PC-9 (cell line): ENCODE data around the gene TSPAN14. TPM values are rescaled to one million over a fixed set of nuclear protein-coding genes. Genes with fewer than 3 reads are reported as not detected.

Experiments
- BruUV-seq: library from RNA; stranded (reverse); fragments of 400-500 nt; replicated peaks from 2 replicates; lab custom pipeline; 2021; lab: Mats Ljungman, UMichigan
- CTCF ChIA-PET: fragments of 300-600 bp; sonication (Branson Sonifier 250); formaldehyde crosslinking; loops from one replicate; lab custom pipeline; 2022; ENCODE audit warnings: antibody characterized with exemption; lab: Charles Lee
- POLR2A ChIA-PET: fragments of 300-600 bp; sonication (Branson Sonifier 250); formaldehyde crosslinking; loops from one replicate; lab custom pipeline; 2022; ENCODE audit warnings: antibody characterized with exemption; ENCODE audit not compliant: unreplicated experiment; lab: Charles Lee
- DNase-seq, 2 experiments: peaks; one replicate each; pipeline versions ENCODE4 v3.0.0 to v3.0.0-alpha.2; 2015 to 2022; ENCODE audit warnings: mixed read lengths in 1 of 2
- H2AFZ ChIP-seq: fragments of 200-600 bp; sonication (generic); 2 replicates; pipeline ENCODE4 v1.8.1; 2017; ENCODE audit warnings: antibody characterized with exemption
- H3F3A ChIP-seq: fragments of 200-600 bp; sonication (generic); 2 replicates; pipeline ENCODE4 v1.8.1; 2017; ENCODE audit warnings: antibody characterized with exemption, mild to moderate bottlenecking, low read depth; ENCODE audit not compliant: insufficient read depth
- H3K27ac ChIP-seq: fragments of 200-600 bp; sonication (generic); 2 replicates; pipeline ENCODE4 v1.6.1; 2016; ENCODE audit warnings: mixed run types
- H3K27me3 ChIP-seq: fragments of 200-600 bp; sonication (generic); 2 replicates; pipeline ENCODE4 v1.6.1; 2016; ENCODE audit warnings: low read depth, mixed run types; ENCODE audit not compliant: insufficient read depth
- H3K36me3 ChIP-seq: fragments of 200-600 bp; sonication (generic); 2 replicates; pipeline ENCODE4 v1.6.1; 2016; ENCODE audit warnings: low read depth, mixed run types
- H3K4me1 ChIP-seq: fragments of 200-600 bp; sonication (generic); replicated peaks from 2 replicates; pipeline ENCODE4 v1.6.1; 2016; ENCODE audit warnings: mixed run types; ENCODE audit not compliant: insufficient read depth
- H3K4me2 ChIP-seq: fragments of 200-600 bp; sonication (generic); 2 replicates; pipeline ENCODE4 v1.6.1; 2017; ENCODE audit warnings: mixed run types
- H3K4me3 ChIP-seq: fragments of 200-600 bp; sonication (generic); 2 replicates; pipeline ENCODE4 v1.6.1; 2016; ENCODE audit warnings: mixed run types
- H3K79me2 ChIP-seq: fragments of 200-600 bp; sonication (generic); 2 replicates; pipeline ENCODE4 v1.6.1; 2017; ENCODE audit warnings: low read depth, mixed run types
- H3K9me2 ChIP-seq: fragments of 200-600 bp; sonication (generic); 2 replicates; pipeline ENCODE4 v1.8.1; 2017; ENCODE audit warnings: mild to moderate bottlenecking; ENCODE audit not compliant: insufficient read depth
- H3K9me3 ChIP-seq: fragments of 200-600 bp; sonication (generic); 2 replicates; pipeline ENCODE4 v1.8.1; 2016; ENCODE audit warnings: low read depth; ENCODE audit not compliant: insufficient read depth
- H4K20me1 ChIP-seq: fragments of 200-600 bp; sonication (generic); 2 replicates; pipeline ENCODE4 v1.8.1; 2017; ENCODE audit not compliant: insufficient read depth
- EZH2 ChIP-seq: fragments of 200-600 bp; sonication (generic); IDR thresholded peaks from 2 replicates; pipeline ENCODE4 v1.8.0; 2017; ENCODE audit warnings: antibody characterized with exemption, low read depth
- intact Hi-C: fragments of 100-400 bp; cut with micrococcal nuclease; formaldehyde crosslinking; loops from one replicate; pipeline ENCODE4 v1.10.0; 2022; ENCODE audit not compliant: unreplicated experiment
- total RNA-seq: library from RNA; stranded (reverse); gene quantifications from 2 replicates; pipeline ENCODE4 v1.2.3, GENCODE V29; 2021
- TF ChIP-seq, protein P1 (sequence below): fragments of 200-600 bp; sonication (generic); conservative IDR thresholded peaks from 2 replicates; pipeline ENCODE4 v1.6.1; 2017; ENCODE audit warnings: mixed run types, antibody characterized with exemption, mild to moderate bottlenecking, moderate library complexity

The TSPAN14 gene
- total RNA-seq, 1 experiment from 2014 or later, result 135 TPM

DNA sequence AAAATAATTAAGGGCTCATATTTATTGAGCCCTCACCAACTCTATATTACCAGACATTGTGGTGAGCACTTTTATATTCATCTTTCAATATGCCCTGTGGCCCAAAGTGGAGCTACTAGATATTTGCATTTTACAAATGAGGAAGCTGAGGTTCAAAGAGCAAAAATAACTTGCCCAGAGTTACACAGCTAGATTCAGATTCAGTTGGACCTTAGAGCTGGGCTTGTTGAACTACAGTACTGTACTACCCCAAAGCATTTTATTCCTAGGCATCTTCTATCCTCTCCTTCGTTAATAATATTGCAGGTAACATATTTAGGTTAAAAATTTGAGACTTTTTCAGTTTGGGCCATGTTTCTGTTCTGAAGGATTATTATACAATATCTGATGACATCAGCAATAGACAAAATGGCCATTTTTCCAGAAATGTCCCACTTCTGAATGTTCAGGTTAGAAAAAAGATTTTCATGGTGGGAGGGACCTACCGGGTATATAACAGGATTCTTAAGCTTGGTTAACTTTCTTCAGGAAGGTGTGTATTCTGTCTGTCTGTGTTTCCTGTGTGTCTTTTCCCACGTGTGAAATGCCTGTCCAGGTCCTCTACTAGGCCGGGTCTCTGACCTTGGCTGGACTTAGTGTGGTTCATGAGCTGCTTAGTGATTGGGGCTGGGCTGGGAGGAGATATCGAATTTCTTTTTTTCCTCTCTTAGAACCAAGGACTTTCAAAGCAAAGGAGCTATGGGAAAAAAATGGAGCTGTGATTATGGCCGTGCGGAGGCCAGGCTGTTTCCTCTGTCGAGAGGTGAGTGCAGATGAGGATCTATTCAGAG, 32.2 kb upstream of the TSPAN14 start:
- no TSS peak for BruUV-seq
- H2AFZ ChIP-seq, result no peak overlapping the region
- H3K27ac ChIP-seq, result no peak overlapping the region
- ChIA-PET CTCF (no interaction called here), POLR2A (no interaction called here)
- H3K9me3 ChIP-seq, result no peaks in the 10 kb centered on the region
- no peak overlapping the region for H3K4me3 ChIP-seq
- DNase-seq, result no peak
- no peaks in the 10 kb centered on the region for H3K4me1 ChIP-seq
- no peaks in the 10 kb centered on the region for H3K27me3 ChIP-seq
- H3K79me2 ChIP-seq, result no peaks in the 10 kb centered on the region
- H3K9me2 ChIP-seq, result no peaks in the 10 kb centered on the region
- TF ChIP-seq, protein P1, sequence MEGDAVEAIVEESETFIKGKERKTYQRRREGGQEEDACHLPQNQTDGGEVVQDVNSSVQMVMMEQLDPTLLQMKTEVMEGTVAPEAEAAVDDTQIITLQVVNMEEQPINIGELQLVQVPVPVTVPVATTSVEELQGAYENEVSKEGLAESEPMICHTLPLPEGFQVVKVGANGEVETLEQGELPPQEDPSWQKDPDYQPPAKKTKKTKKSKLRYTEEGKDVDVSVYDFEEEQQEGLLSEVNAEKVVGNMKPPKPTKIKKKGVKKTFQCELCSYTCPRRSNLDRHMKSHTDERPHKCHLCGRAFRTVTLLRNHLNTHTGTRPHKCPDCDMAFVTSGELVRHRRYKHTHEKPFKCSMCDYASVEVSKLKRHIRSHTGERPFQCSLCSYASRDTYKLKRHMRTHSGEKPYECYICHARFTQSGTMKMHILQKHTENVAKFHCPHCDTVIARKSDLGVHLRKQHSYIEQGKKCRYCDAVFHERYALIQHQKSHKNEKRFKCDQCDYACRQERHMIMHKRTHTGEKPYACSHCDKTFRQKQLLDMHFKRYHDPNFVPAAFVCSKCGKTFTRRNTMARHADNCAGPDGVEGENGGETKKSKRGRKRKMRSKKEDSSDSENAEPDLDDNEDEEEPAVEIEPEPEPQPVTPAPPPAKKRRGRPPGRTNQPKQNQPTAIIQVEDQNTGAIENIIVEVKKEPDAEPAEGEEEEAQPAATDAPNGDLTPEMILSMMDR, result no peak
- no peak for TF ChIP-seq EZH2
- no peaks in the 10 kb centered on the region for H4K20me1 ChIP-seq
- intact Hi-C loops, result no loop called here
- H3F3A ChIP-seq, result peaks cover 3% of the 10 kb centered on the region; the same call in 1 of the 2 replicates
- H3K4me2 ChIP-seq, result no peak overlapping the region
- H3K36me3 ChIP-seq, result peaks cover 25% of the 10 kb centered on the region; the same call in 1 of the 2 replicates

DNA sequence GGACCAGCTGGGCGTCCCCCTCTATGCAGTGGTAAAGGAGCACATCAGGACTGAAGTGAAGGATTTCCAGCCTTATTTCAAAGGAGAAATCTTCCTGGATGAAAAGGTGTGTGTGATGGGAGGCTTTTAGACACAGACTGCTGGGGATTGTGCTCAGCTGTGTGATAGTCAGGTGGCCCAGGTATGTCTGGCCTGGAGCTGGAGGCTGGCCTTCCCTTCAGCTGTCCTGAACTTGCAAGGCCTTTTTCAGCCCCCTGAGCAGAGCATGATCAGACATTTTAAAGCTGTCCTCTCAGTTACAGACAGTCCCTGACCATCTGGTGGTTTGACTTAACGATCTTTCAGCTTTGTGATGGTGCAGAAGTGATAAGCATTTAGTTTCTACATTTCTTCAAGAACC, 28.2 kb upstream of the TSPAN14 start:
- Histone ChIP-seq H3K4me2 (no peak overlapping the region), H3K4me1 (peaks cover 26% of the 10 kb centered on the region), H3K36me3 (peaks cover 23% of the 10 kb centered on the region; the same call in 1 of the 2 replicates), H3K4me3 (no peak overlapping the region), H3K79me2 (no peaks in the 10 kb centered on the region), H3K9me3 (no peaks in the 10 kb centered on the region), H3K27me3 (no peaks in the 10 kb centered on the region), H3F3A (peaks cover 21% of the 10 kb centered on the region), H2AFZ (no peak overlapping the region), H4K20me1 (no peaks in the 10 kb centered on the region), H3K27ac (no peak overlapping the region), H3K9me2 (no peaks in the 10 kb centered on the region)
- intact Hi-C loops, result no loop called here
- BruUV-seq, result no TSS peak
- TF ChIP-seq, protein P1, result no peak
- no peak for TF ChIP-seq EZH2
- ChIA-PET POLR2A (no interaction called here), CTCF (no interaction called here)
- no peak for DNase-seq

DNA sequence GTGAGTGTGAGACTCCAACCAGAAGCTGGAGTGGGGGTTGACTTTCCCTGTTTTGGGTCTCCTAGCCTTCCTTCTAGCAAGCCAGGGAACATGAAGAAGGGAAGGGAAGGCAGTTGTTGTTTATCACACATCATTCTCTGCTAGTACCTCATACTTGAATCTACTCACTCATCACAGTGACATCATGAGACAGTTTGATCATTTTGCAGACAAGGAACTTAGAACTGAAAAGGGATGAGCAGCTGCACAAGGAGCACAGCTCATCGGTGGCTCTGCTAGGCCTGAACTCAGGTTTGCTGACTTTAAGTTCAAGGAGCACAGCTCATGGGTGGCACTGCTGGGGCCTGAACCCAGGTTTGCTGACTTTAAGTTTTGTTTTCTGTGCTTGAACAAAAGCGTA, 26.6 kb upstream of the TSPAN14 start:
- intact Hi-C loops, result no loop called here
- Histone ChIP-seq H3K36me3 (0 out of 2 replicates have a peak, but pooled peaks cover 28% of the 10 kb centered on the region), H3K79me2 (no peaks in the 10 kb centered on the region), H3K4me3 (no peak overlapping the region), H3K9me3 (no peaks in the 10 kb centered on the region), H3F3A (peaks cover 20% of the 10 kb centered on the region), H2AFZ (no peak overlapping the region), H3K4me2 (no peak overlapping the region), H3K4me1 (peaks cover 27% of the 10 kb centered on the region), H3K9me2 (no peaks in the 10 kb centered on the region), H3K27me3 (no peaks in the 10 kb centered on the region), H4K20me1 (no peaks in the 10 kb centered on the region), H3K27ac (no peak overlapping the region)
- no peak for TF ChIP-seq EZH2
- TF ChIP-seq, protein P1, result no peak
- CTCF ChIA-PET, result no interaction called here
- no peak for DNase-seq
- POLR2A ChIA-PET, result no interaction called here
- no TSS peak for BruUV-seq
